AG10803 (cell line): Measurements from ENCODE around the gene MRC2.
A peak's percentile ranks its signal among the peaks of the same experiment; 100 is the strongest.

Experiments used
- DNase-seq: peaks from one replicate; pipeline ENCODE4 v3.0.0; 2010; ENCODE audit warnings: low read depth
- H3K4me3 ChIP-seq: 2 replicates; pipeline ENCODE4 v1.5.1; 2011; ENCODE audit warnings: mild to moderate bottlenecking, low read length, control low read depth
- TF ChIP-seq, protein P1 (sequence below): conservative IDR thresholded peaks from 2 replicates; pipeline ENCODE4 v1.5.1; 2011; ENCODE audit warnings: mild to moderate bottlenecking, low read length, control low read depth, inconsistent platforms

MRC2 gene, protein sequence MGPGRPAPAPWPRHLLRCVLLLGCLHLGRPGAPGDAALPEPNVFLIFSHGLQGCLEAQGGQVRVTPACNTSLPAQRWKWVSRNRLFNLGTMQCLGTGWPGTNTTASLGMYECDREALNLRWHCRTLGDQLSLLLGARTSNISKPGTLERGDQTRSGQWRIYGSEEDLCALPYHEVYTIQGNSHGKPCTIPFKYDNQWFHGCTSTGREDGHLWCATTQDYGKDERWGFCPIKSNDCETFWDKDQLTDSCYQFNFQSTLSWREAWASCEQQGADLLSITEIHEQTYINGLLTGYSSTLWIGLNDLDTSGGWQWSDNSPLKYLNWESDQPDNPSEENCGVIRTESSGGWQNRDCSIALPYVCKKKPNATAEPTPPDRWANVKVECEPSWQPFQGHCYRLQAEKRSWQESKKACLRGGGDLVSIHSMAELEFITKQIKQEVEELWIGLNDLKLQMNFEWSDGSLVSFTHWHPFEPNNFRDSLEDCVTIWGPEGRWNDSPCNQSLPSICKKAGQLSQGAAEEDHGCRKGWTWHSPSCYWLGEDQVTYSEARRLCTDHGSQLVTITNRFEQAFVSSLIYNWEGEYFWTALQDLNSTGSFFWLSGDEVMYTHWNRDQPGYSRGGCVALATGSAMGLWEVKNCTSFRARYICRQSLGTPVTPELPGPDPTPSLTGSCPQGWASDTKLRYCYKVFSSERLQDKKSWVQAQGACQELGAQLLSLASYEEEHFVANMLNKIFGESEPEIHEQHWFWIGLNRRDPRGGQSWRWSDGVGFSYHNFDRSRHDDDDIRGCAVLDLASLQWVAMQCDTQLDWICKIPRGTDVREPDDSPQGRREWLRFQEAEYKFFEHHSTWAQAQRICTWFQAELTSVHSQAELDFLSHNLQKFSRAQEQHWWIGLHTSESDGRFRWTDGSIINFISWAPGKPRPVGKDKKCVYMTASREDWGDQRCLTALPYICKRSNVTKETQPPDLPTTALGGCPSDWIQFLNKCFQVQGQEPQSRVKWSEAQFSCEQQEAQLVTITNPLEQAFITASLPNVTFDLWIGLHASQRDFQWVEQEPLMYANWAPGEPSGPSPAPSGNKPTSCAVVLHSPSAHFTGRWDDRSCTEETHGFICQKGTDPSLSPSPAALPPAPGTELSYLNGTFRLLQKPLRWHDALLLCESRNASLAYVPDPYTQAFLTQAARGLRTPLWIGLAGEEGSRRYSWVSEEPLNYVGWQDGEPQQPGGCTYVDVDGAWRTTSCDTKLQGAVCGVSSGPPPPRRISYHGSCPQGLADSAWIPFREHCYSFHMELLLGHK (N-terminal part only)

DNA sequence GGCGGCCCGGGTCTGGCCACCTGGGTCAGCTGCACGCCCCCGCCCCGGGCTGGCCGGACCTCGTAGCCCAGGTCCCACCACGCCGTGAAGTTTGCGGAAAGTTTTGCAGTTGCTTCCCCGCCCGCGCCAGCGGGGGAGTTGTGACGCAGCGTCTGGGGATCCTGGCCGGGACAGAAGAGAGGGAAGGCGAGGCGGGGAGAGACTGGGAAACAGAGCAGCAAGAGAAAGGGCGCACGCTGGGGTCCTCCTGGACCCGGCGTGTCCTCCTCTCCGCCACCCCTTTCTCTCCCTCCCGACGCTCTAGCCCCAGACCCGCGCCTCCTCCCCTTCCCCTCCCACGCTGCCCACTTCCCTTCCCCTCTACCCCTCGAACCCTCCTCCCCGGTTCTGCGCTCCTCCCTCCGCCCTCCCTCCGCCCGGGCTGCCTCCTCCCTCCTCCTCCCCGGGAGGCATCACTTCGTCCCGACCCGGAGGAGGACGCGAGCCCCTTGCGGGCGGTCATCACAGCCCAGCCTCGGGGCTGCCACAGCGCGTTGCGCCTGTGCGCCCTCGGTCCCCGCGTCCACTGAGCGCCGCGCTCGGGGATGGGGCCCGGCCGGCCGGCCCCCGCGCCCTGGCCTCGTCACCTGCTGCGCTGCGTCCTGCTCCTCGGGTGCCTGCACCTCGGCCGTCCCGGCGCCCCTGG, at the start of gene MRC2:
MRC2 (plus strand) TSS at position 452 of the 685 bp plus-strand sequence; CDS start at position 585, 133 bp downstream.
- peak within 1 kb of the TSS; percentile 71 for H3K4me3 ChIP-seq
- TF ChIP-seq, protein P1, sequence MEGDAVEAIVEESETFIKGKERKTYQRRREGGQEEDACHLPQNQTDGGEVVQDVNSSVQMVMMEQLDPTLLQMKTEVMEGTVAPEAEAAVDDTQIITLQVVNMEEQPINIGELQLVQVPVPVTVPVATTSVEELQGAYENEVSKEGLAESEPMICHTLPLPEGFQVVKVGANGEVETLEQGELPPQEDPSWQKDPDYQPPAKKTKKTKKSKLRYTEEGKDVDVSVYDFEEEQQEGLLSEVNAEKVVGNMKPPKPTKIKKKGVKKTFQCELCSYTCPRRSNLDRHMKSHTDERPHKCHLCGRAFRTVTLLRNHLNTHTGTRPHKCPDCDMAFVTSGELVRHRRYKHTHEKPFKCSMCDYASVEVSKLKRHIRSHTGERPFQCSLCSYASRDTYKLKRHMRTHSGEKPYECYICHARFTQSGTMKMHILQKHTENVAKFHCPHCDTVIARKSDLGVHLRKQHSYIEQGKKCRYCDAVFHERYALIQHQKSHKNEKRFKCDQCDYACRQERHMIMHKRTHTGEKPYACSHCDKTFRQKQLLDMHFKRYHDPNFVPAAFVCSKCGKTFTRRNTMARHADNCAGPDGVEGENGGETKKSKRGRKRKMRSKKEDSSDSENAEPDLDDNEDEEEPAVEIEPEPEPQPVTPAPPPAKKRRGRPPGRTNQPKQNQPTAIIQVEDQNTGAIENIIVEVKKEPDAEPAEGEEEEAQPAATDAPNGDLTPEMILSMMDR: no peak
- DNase-seq: peak; percentile 73

DNA sequence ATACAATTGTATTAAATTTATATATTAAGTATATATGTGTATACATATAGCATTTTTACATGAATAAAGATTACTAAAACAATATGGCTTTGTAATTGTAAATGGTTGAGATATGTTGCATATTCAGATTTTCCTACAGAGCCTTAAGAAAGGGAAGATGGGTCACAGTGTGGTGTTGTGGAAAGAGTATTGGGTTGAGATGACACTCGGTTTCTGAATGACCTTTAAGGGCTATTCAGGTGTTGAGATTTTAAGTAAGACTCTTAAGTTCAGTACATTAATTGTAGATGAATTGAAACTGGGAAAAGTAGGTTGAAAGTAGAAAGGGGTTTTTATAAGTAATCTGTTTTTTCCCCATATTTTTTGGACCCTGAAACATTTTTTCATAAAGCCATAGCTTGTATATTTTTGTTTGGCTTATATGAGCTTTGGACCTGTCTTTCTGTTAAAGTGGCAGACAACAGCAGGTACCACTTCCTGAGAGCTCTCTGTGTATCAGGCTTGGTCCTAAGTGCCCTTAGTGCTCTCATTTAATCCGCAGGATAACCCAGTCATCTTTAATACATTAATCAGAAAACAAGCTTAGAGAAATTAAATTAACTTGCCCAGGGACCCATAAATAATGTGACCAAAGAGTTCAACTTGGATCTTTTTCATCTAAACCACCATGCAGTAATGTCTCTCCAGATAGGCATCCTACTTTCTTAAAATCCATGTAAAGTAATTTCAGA, 48.5 kb upstream of the MRC2 start:
- TF ChIP-seq, protein P1: no peak
- no peak overlapping the region for H3K4me3 ChIP-seq
- no peak for DNase-seq

DNA sequence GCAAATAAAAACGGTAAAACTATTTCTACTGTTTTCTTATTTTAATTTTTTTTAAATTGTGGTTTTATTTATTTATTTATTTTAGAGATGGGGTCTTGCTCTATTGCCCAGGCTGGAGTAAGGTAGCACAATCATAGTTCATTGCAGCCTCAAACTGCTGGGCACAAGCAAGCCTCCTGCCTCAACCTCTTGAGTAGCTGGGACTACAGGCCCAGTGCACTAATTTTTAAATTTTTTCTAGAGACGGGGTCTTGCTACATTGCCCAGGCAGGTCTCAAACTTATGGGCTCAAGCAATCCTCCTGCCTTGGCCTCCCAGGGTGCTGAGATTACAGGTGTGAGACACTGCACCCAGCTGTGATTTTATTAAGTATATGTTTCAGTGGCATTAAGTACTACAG, 46.5 kb upstream of the MRC2 start:
- DNase-seq: no peak
- TF ChIP-seq, protein P1: no peak
- no peak overlapping the region for H3K4me3 ChIP-seq

DNA sequence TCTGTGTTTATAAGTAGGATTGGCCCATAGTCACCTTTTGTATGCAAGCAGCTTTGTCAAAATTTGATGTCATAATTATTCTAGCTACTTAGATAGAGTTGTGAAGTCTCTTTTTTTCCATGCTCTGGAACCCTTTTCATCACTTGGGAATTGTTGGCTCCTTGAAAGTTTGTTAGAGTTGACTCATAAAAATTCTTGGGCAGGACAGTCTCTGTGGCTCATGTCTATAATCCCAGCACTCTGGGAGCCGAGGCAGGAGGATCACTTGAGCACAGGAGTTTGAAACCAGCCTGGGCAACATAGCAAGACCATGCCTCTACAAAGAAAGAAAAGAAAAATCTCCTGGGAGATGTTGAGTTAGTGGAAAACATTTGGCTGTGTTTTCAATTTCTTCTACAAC, 45.7 kb upstream of the MRC2 start:
- DNase-seq: peak; percentile 36
- TF ChIP-seq, protein P1: no peak
- H3K4me3 ChIP-seq: no peak overlapping the region

DNA sequence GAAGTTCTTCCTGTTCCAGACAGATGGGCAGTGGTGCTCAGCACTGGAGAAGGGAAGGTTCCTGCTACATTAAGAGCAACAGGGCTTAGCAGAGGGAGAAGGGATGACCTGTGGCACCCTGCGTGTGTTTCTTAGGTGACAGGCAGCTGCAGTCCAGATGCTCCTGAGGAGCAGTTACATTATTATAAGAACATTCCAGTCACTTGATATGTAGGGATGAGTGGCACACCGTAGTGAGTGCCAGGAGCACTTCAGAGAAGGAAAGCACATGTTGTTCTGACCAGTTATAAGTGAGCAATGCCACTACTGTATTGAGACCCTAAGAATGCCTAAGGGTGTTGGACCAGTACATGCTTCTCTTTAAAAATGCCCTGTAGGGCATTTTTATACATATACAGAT, 39.9 kb upstream of the MRC2 start:
- no peak overlapping the region for H3K4me3 ChIP-seq
- TF ChIP-seq, protein P1: no peak
- peak; percentile 23 for DNase-seq

DNA sequence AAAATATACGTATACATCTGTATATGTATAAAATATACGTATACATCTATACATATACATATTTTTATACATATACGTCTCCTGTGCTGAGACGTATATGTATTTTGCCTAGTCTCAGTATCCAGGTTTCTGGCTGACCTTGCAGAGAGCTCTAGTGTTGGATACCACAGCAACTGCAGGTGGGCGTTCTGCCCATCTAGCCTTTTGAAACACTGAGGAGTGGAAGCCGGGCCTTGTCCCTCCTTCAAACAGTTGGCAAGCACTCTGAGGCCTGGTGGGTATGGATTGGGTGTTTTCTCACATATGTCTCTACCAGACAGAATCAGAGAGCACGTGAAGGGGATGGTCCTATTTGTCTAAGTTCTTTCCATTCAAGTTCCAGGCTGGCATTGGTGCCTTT, 39.4 kb upstream of the MRC2 start:
- H3K4me3 ChIP-seq: no peak overlapping the region
- TF ChIP-seq, protein P1: no peak
- DNase-seq: no peak
